Activated CD4-positive, alpha-beta T cell treated with anti-CD3 and anti-CD28 coated beads for 4 hours (primary cell): Measurements from ENCODE around the gene DRC7.
"Not testable (repeated sequence)": the region's sequence is repeated elsewhere in the genome, so short reads cannot be mapped to it uniquely, and the experiment has no call there.

Source experiments
- DNase-seq, 2 donors: peaks; one replicate each; pipeline ENCODE4 v3.0.0-alpha.2; 2020

Gene DRC7

DNA sequence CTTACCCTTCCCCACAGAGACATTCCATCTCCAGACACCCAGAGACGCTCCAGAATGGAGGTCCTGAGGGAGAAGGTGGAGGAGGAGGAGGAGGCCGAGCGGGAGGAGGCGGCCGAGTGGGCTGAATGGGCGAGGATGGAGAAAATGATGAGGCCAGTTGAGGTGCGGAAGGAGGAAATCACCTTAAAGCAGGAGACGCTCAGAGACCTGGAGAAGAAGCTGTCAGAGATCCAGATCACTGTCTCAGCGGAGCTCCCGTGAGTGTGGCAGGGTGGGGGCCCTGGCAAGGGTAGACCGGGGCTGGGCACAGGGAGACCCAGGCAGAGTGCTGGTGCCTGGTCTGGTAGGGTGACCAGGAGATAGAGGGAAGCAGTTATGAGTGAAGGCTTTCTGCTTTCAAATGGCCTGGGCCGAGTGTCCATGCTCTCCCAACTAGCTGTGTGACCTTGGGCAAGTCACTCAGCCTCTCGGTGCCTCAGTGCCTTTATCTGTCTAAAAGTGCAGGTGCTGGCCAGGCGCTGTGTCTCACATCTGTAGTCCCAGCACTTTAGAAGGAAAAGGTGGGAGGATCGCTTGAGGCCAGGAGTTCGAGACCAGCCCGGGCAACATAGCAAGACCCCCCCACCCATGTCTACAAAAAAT is 3.4 kb downstream of the DRC7 start:
- DNase-seq: no peak

DNA sequence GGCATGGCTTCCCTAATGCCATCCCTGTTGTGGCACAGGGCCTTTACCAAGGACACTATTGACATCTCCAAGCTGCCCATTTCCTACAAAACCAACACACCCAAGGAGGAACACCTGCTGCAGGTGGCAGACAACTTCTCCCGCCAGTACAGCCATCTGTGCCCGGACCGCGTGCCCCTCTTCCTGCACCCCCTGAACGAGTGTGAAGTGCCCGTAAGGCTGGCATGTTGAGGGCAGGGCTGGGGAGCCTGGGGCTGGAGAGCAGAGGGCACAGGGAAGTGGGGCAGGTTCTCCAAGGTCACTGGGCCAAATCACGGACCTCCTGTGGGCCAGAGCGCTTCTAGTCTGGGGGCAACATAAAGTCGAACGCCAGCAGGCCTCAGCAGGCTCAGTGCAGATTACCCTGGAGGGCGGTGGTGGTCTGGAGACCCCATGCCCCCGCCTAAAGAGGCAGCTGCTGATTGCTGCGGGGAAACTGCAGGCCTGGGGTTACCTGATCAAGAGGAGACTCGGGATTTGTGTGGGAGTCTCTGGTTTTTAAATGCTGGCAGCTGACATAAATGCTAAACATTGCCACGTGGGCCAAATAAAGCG is 4.3 kb downstream of the DRC7 start:
- DNase-seq: no peak

- DNase-seq: no peak
Measured at GRCh38 chr16:57699481-57699880, 4.9 kb downstream of the DRC7 start.

DNA sequence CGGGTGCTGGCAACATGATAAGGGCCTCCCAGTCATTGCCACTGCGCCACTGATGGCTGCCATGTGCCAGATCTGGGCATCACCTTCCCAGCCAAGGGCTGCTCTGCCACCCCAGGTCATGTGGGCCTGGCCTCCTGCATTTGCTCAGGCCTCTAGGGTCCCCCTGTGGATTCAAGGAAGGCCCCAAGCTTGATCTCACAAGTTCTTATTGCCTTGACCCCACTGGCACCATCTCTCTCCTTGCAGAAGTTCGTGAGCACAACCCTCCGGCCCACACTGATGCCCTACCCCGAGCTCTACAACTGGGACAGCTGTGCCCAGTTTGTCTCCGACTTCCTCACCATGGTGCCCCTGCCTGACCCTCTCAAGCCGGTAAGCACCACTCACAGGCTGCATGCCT is 5.3 kb downstream of the DRC7 start:
- DNase-seq: no peak

DNA sequence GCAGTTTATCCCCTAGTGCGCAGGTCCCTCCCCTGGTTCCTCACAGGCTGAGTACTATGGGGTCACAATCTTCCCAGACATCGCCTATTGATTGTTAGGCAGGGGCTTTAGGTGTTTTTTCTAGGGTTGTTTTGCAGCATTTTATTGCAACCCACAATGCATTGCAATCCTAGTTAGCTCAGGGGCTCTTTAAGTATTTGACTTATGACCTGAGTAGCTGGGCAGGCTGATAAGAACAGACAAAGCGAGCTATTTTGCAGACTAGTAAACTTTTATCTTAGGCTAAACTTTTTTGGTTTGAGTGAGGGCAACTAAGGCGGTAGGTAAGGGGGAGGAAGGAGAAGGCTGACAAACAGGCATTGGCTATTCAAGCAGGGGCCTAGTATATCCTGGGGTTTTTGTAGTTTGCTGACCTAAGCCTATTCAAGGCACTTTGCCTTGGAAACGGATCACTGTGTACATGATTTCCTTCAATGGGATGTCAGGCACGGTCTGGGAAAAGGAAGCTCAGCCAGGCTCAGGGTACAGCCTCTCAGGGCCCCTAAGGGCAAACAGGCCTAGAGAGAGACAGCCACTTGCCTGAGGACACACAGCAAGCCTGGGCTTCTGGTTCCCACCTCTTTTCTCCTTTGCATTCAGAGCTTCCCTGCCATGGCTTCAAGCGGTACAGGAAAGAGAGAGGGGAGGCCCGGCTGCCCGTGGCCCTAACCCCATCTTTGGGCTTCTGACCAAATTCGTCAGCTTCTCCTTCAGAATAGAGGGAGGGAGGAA is 6.4 kb downstream of the DRC7 start:
- DNase-seq: no peak

DNA sequence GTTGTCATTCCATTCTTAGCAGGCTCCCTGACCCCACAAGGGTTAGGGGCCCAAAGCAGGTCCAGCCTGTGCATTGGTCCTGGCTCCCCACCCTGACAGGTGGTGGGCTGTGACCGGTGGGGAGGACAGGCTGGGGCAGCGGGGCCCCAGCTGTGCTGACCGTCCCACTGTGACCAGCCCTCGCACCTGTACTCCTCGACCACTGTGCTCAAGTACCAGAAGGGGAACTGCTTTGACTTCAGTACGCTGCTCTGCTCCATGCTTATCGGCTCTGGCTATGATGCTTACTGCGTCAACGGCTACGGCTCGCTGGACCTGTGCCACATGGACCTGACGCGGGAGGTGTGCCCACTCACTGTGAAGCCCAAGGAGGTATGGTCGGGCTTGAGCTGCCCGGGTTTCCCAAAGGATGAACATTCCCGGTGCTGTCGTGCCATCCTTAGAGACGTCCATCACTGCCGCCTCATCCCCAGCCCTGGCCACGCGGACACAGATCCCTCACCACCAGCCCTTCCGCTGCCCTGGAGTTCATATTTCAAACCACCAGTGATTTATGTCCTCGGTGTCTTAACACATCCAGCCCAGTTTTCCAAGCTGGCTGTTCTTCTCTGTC is 7.3 kb downstream of the DRC7 start:
- no peak for DNase-seq

- DNase-seq: no peak
Measured at GRCh38 chr16:57703416-57704010, 8.9 kb downstream of the DRC7 start.

GRCh38 chr16:57704011-57704904 is 9.7 kb downstream of the DRC7 start:
- DNase-seq: no peak

DNA sequence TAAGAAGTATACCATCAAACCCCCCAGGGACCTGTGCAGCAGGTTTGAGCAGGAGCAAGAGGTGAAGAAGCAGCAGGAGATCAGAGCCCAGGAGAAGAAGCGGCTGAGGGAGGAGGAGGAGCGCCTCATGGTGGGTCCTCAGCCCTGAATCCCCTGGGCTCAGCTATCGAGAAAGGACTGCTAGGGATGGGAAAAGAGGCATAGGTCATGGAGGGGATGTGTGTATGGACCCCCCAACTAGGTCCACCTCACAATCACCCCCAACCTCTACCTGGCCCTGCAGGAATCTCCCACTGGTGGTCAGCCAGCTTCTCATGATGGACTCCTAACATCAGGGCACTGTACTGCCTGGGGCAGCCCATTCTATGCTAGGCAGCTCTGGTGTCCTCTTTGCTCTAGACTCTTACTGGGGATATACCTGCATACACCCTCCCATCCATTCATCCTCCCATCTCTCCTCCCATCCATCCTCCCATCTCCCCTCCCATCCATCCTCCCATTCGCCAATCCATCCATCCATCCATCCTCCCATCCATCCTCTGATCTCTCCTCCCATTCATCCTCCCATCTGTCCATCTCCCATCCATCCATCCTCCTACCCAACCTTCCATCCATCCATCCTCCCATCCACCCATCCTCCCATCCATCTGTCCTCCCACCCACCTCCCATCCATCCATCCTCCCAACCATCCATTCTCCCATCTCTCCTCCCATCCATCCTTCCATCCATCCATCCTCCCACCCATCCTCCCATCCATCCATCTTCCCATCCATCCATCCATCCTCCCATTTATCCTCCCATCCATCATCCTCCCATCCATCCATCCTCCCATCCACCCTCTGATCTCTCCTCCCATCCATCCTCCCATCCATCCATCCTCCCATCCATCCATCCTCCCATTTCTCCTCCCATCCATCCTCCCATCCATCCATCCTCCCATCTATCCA is 10.6 kb downstream of the DRC7 start:
- no peak for DNase-seq

GRCh38 chr16:57706717-57707116 is 12.1 kb downstream of the DRC7 start:
- DNase-seq: no peak

- no peak for DNase-seq
Measured at GRCh38 chr16:57707331-57707730, 12.7 kb downstream of the DRC7 start.

DNA sequence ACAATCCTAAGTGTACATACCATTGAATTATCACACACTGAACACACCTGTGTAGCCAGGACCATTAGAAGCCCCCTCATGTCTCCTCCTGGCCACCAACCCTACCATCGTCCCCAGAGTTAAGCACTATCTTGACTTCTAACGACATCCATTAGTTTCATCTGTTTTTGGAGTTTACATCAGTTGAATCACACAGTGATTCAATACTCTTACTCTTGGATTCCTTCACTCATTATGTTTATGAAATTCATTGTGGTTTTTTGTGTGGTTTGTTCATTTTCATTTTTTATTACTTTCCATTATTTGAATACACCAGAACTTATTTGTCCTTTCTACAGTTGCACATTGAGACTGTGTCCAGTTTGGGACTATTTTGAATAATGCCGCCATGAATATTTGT is 13.6 kb downstream of the DRC7 start:
- no peak for DNase-seq

GRCh38 chr16:57709663-57710062 is 15.1 kb downstream of the DRC7 start:
- no peak for DNase-seq

- DNase-seq: no peak
Measured at GRCh38 chr16:57711346-57711745, 16.7 kb downstream of the DRC7 start.

DNA sequence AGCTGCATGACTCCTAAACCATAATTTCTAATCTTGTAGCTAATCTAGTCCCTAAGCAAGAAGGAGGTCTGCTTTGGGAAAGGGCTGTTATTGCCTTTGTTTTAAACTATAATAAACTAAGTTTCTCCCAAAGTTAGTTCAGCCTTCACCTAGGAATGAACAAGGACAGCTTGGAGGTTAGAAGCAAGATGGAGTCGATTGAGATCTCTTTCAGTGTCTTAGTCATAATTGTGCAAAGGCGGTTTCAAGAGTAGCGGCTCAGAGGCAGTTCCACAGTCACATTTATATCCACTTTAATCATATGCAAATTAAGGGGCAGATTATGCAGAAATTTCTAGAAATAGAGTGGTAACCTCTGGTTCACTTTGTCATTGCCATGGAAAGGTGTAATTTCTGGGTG is 17.4 kb downstream of the DRC7 start:
- DNase-seq: no peak

DNA sequence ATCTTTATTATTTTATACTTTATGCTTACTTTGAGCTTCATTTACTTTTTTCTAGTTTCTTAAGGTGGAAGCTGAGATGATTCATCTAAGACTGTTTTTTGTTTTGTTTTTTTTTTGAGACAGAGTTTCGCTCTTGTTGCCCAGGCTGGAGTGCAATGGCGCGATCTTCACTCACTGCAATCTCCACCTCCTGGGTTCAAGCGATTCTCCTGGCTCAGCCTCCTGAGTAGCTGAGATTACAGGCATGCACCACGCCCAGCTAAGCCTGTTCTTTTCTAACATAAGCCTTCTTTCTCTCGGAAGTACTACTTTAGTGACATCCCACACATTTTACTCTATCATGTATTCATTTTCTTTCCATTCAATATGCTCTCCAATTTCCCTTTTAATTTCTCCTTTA is 18.0 kb downstream of the DRC7 start:
- not testable (repeated sequence) for DNase-seq

DNA sequence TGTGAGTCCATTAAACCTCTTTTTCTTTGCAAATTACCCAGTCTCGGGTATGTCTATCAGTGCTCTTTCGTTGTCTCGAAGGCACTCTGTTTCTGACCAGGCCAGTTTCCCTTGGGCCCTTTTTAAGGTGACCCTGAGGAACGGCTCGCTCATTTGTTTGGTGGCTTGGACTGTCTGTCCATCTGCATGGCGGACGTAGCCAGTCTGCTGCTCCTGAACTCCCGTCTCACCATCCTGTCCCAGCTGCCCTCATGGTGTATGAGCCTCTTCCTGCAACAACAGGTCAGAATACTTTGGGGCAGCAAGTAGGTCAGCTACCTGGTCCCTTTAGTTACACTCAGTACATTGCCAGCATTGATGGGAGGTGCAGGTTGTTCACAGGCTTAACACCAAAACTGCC is 19.0 kb downstream of the DRC7 start:
- no peak for DNase-seq

- DNase-seq: no peak
Measured at GRCh38 chr16:57714047-57714446, 19.4 kb downstream of the DRC7 start.

DNA sequence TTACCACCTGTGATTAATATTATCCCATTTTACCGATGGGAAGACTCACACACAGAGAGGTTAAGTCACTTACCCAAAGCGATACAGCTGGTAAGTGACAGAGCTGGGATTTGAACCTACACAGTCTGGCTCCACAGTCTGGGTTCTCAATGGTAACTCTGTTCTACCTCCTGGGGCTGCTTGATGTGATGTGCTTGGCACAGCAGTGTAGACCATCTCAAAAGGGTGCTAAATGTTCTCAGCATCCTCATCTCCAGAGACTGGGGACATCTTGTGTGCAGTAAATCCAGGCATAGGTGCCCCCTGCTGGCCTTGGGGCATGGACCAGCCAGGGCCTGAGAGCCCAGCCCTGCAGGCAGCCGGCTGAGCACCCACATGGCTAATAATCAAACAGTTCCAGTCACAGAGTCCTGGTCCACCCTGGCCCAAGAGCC is 25.6 kb downstream of the DRC7 start:
- peak in 1 of 2 donors; percentile 19 for DNase-seq

DNA sequence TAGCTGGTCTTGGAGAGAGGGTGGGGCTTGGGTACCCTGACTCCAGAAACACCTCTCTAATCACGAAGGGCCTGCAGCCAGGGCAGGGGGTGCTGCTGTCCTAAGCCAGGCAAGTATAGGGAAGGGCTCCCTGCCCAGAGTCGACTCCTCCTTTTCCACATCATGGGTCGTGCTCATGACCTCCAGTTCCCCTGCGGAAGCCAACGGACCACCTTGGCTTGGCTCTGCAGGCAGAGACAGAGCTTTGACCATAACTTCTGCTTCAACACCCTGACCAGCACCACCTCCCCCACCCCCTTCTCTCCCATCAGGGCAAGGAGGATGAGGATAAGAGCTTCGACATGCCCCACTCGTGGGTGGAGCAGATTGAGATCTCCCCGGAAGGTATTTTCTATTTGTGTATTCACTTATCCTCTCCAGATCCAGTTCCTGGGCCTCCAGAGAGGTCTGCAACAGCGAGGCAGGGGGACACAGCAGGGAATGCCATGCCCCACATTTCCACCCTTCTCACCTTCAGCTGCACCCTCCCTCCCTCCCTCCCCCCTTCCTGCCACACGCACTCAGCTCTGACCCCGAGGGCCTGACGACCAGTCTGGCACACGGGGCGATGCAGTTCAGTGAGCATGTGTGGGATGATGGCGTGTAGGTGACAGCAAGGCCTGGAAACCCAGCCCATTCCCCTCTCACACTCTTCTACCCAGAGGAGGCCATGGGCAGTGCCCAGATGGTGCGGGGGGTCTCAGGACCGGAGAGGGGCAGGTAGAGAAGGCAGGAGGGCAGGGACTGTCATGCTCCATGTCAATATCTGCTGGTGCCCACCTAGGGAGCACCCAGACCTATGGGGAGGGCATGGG is 27.0 kb downstream of the DRC7 start:
- DNase-seq: no peak
